ENCODE results near the gene MSL3B.

DNA sequence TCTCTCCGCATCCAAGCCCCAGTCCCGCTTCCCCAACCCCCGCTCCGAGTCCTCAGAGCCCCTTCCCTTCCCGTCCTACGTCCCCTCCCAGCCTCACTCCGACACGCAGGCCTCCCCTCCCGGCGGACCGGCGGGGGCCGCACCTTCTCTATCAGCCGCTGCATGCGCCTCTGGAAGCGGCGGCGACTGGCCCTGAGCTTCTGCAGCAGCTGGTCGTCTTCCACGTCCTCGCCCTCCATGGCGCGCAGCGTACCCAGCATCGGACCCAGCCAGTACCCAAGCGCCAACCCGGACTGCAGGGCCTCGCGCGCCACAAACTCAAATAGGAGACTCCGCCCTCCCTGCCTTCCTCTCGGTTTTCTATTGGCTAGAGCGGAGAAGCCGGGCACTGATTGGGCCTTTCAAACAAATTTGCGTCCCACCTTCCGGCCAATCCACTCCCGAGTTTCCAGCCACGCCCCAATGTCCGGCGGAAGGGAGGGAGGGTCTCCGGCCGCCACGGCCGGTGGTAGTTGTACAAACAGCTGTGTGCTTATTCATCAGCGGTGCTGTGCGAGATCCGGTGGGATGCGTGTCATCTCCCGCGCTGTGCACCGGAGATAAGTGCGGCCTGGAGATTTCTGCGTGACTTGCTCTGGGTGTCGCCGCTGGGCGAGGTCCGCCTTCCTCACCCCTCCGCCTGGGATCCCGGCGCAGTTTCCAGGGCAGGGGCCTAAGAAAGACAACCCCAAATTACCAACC, 13.8 kb downstream of the MSL3B start, which contains the start of gene HJURP:
- TF ChIP-seq, protein P1, sequence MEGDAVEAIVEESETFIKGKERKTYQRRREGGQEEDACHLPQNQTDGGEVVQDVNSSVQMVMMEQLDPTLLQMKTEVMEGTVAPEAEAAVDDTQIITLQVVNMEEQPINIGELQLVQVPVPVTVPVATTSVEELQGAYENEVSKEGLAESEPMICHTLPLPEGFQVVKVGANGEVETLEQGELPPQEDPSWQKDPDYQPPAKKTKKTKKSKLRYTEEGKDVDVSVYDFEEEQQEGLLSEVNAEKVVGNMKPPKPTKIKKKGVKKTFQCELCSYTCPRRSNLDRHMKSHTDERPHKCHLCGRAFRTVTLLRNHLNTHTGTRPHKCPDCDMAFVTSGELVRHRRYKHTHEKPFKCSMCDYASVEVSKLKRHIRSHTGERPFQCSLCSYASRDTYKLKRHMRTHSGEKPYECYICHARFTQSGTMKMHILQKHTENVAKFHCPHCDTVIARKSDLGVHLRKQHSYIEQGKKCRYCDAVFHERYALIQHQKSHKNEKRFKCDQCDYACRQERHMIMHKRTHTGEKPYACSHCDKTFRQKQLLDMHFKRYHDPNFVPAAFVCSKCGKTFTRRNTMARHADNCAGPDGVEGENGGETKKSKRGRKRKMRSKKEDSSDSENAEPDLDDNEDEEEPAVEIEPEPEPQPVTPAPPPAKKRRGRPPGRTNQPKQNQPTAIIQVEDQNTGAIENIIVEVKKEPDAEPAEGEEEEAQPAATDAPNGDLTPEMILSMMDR (conservative IDR thresholded peaks at IDR 0.05; ENCODE audit: low read depth, low read length): no peak
- no peak for TF ChIP-seq EZH2 (IDR thresholded peaks at IDR 0.05; ENCODE audit: borderline replicate concordance, low read depth, low read length, poor library complexity, severe bottlenecking)
